Gastroesophageal sphincter (tissue), 3 donors: ENCODE measurements around the gene CLEC4M.

ENCODE experiments used
- EP300 ChIP-seq: sonication (generic); formaldehyde crosslinking; IDR thresholded peaks from one replicate; pipeline ENCODE4 v1.6.1; 2017; ENCODE audit warnings: antibody characterized with exemption, mild to moderate bottlenecking
- POLR2A ChIP-seq, 2 donors: fragments of 450-650 bp; IDR thresholded peaks; one replicate each; pipeline ENCODE4 v1.6.1; 2017; ENCODE audit warnings: antibody characterized with exemption in 2 of 2, mild to moderate bottlenecking in 2 of 2, moderate library complexity in 1 of 2
- POLR2AphosphoS5 ChIP-seq: sonication (generic); formaldehyde crosslinking; IDR thresholded peaks from one replicate; pipeline ENCODE4 v1.6.1; 2017; ENCODE audit warnings: antibody characterized with exemption
- TF ChIP-seq, protein P1 (sequence below), 4 experiments: fragments of 200-600 bp in 2 of 4; fragments of 450-650 bp in 2 of 4; sonication (generic) in 1 of 4; IDR thresholded peaks; one replicate each; pipeline ENCODE4 v1.5.1; 2017 to 2019; ENCODE audit warnings: antibody characterized with exemption in 4 of 4, mild to moderate bottlenecking in 2 of 4, moderate library complexity in 2 of 4

DNA sequence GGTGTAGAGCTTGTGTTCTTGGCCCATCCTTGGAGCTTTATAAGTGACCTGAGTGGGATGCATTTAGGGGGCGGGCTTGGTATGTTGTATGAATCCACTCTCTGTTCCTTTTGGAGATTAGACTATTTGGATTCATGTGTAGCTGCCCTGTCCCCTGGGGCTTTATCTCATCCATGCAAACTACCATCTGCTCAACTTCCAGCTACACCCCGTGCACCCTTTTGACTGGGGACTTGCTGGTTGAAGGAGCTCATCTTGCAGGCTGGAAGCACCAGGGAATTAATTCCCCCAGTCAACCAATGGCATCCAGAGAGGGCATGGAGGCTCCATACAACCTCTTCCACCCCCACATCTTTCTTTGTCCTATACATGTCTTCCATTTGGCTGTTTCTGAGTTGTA lies 6.1 kb downstream of the CLEC4M start:
- TF ChIP-seq, protein P1, sequence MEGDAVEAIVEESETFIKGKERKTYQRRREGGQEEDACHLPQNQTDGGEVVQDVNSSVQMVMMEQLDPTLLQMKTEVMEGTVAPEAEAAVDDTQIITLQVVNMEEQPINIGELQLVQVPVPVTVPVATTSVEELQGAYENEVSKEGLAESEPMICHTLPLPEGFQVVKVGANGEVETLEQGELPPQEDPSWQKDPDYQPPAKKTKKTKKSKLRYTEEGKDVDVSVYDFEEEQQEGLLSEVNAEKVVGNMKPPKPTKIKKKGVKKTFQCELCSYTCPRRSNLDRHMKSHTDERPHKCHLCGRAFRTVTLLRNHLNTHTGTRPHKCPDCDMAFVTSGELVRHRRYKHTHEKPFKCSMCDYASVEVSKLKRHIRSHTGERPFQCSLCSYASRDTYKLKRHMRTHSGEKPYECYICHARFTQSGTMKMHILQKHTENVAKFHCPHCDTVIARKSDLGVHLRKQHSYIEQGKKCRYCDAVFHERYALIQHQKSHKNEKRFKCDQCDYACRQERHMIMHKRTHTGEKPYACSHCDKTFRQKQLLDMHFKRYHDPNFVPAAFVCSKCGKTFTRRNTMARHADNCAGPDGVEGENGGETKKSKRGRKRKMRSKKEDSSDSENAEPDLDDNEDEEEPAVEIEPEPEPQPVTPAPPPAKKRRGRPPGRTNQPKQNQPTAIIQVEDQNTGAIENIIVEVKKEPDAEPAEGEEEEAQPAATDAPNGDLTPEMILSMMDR (IDR thresholded peaks at IDR 0.05): no peak
- no peak for TF ChIP-seq POLR2AphosphoS5
- TF ChIP-seq EP300: no peak
- no peak for TF ChIP-seq POLR2A (IDR thresholded peaks at IDR 0.05)
